ENCODE results near the gene C5AR2. TPM values are rescaled to one million over a fixed set of nuclear protein-coding genes. Genes with fewer than 3 reads are reported as not detected.

The C5AR2 gene
- total RNA-seq, 3 donors from 2014 or later (not counting 1 experiment from before 2014, with no cell fraction given): 4.3 to 15.5 (median 8.3) TPM

- Histone ChIP-seq H3K4me3 (ENCODE audit: low read length) (no peak overlapping the region), H3K27ac (ENCODE audit: low read length) (no peak overlapping the region), H3K27me3 (ENCODE audit: control insufficient read depth, insufficient read depth, low read length) (no peaks in the 10 kb centered on the region), H3K36me3 (ENCODE audit: control insufficient read depth, insufficient read depth, low read length) (no peaks in the 10 kb centered on the region), H3K9me3 (ENCODE audit: control insufficient read depth, insufficient read depth, low read length) (no peaks in the 10 kb centered on the region), H3K4me1 (ENCODE audit: control insufficient read depth, insufficient read depth, low read length) (peaks cover 5% of the 10 kb centered on the region)
- 82% methylated on average over 1 of the region's 2 CpGs for WGBS (ENCODE audit: insufficient coverage)
- no peaks in the 10 kb centered on the region for H3K9me3 Mint-ChIP-seq
- H3K27me3 Mint-ChIP-seq (ENCODE audit: low read depth in 2 of 2): peaks cover 20 to 34% of the 10 kb centered on the region in 2 donors
- ATAC-seq (no peak), DNase-seq (no peak)
- H3K4me3 Mint-ChIP-seq: no peak overlapping the region
- no peak for TF ChIP-seq CTCF (IDR thresholded peaks at IDR 0.05)
- intact Hi-C loops (cut with micrococcal nuclease): no loop called here
- no peak overlapping the region for H3K27ac Mint-ChIP-seq
- H3K4me1 Mint-ChIP-seq: peaks cover 0 to 2% of the 10 kb centered on the region in 2 donors
- H3K36me3 Mint-ChIP-seq: no peaks in the 10 kb centered on the region
Observed at GRCh38 chr19:47310323-47310722, 21.7 kb upstream of the C5AR2 start.

GRCh38 chr19:47310819-47311218 is 21.2 kb upstream of the C5AR2 start:
- Histone ChIP-seq H3K27ac (ENCODE audit: low read length) (no peak overlapping the region), H3K4me3 (ENCODE audit: low read length) (no peak overlapping the region), H3K36me3 (ENCODE audit: control insufficient read depth, insufficient read depth, low read length) (no peaks in the 10 kb centered on the region), H3K9me3 (ENCODE audit: control insufficient read depth, insufficient read depth, low read length) (no peaks in the 10 kb centered on the region), H3K27me3 (ENCODE audit: control insufficient read depth, insufficient read depth, low read length) (no peaks in the 10 kb centered on the region), H3K4me1 (ENCODE audit: control insufficient read depth, insufficient read depth, low read length) (peaks cover 3% of the 10 kb centered on the region)
- DNase-seq (no peak), ATAC-seq (no peak)
- WGBS (ENCODE audit: insufficient coverage): 41% methylated on average over 5 of the region's 5 CpGs
- Mint-ChIP-seq H3K9me3 (no peaks in the 10 kb centered on the region), H3K4me3 (no peak overlapping the region), H3K36me3 (no peaks in the 10 kb centered on the region), H3K27ac (no peak overlapping the region), H3K27me3 (ENCODE audit: low read depth in 2 of 2) (peaks cover 21 to 31% of the 10 kb centered on the region in 2 donors), H3K4me1 (no peaks in the 10 kb centered on the region)
- TF ChIP-seq CTCF (IDR thresholded peaks at IDR 0.05): no peak
- intact Hi-C loops (cut with micrococcal nuclease): no loop called here

- H3K4me1 Mint-ChIP-seq: no peaks in the 10 kb centered on the region
- H3K36me3 ChIP-seq (ENCODE audit: control insufficient read depth, insufficient read depth, low read length): no peaks in the 10 kb centered on the region
- intact Hi-C loops (cut with micrococcal nuclease): no loop called here
- H3K27ac ChIP-seq (ENCODE audit: low read length): no peak overlapping the region
- H3K4me3 Mint-ChIP-seq: no peak overlapping the region
- no peak overlapping the region for H3K4me3 ChIP-seq (ENCODE audit: low read length)
- no peak for ATAC-seq
- no peaks in the 10 kb centered on the region for H3K9me3 Mint-ChIP-seq
- TF ChIP-seq CTCF (IDR thresholded peaks at IDR 0.05): no peak
- peaks cover 3% of the 10 kb centered on the region for H3K4me1 ChIP-seq (ENCODE audit: control insufficient read depth, insufficient read depth, low read length)
- no peaks in the 10 kb centered on the region for H3K27me3 ChIP-seq (ENCODE audit: control insufficient read depth, insufficient read depth, low read length)
- 97% methylated on average over 4 of the region's 5 CpGs for WGBS (ENCODE audit: insufficient coverage)
- peaks cover 19% of the 10 kb centered on the region in 2 donors for H3K27me3 Mint-ChIP-seq (ENCODE audit: low read depth in 2 of 2)
- no peaks in the 10 kb centered on the region for H3K9me3 ChIP-seq (ENCODE audit: control insufficient read depth, insufficient read depth, low read length)
- DNase-seq: no peak
- no peak overlapping the region for H3K27ac Mint-ChIP-seq
- no peaks in the 10 kb centered on the region for H3K36me3 Mint-ChIP-seq
Observed at GRCh38 chr19:47312366-47313006, 19.5 kb upstream of the C5AR2 start.

- Histone ChIP-seq H3K36me3 (ENCODE audit: control insufficient read depth, insufficient read depth, low read length) (no peaks in the 10 kb centered on the region), H3K27ac (ENCODE audit: low read length) (no peak overlapping the region), H3K27me3 (ENCODE audit: control insufficient read depth, insufficient read depth, low read length) (no peaks in the 10 kb centered on the region), H3K9me3 (ENCODE audit: control insufficient read depth, insufficient read depth, low read length) (no peaks in the 10 kb centered on the region), H3K4me3 (ENCODE audit: low read length) (no peak overlapping the region), H3K4me1 (ENCODE audit: control insufficient read depth, insufficient read depth, low read length) (peaks cover 3% of the 10 kb centered on the region)
- DNase-seq (no peak), ATAC-seq (no peak)
- no peak overlapping the region for H3K4me3 Mint-ChIP-seq
- H3K4me1 Mint-ChIP-seq: no peaks in the 10 kb centered on the region
- H3K27me3 Mint-ChIP-seq (ENCODE audit: low read depth in 2 of 2): peaks cover 19% of the 10 kb centered on the region in 2 donors
- no peak overlapping the region for H3K27ac Mint-ChIP-seq
- no peak for TF ChIP-seq CTCF (IDR thresholded peaks at IDR 0.05)
- H3K9me3 Mint-ChIP-seq: no peaks in the 10 kb centered on the region
- intact Hi-C loops (cut with micrococcal nuclease): no loop called here
- no peaks in the 10 kb centered on the region for H3K36me3 Mint-ChIP-seq
- WGBS (ENCODE audit: insufficient coverage): 89% methylated on average over 9 of the region's 10 CpGs
Observed at GRCh38 chr19:47313754-47314295, 18.1 kb upstream of the C5AR2 start.
